Measurements from ENCODE around the gene FOSL1. TPM values are rescaled to one million over a fixed set of nuclear protein-coding genes. Genes with fewer than 3 reads are reported as not detected.

FOSL1 gene
- total RNA-seq, 5 donors from 2014 or later (not counting 1 experiment from before 2014, with no cell fraction given): 0.49 to 1.6 (median 0.65) TPM

GRCh38 chr11:65869643-65870306, 30.4 kb downstream of the FOSL1 start:
- 82% methylated on average over 14 of the region's 24 CpGs for WGBS (ENCODE audit: insufficient coverage)
- Histone ChIP-seq H3K4me3 (ENCODE audit: control insufficient read depth in 1 of 2, extremely low read depth in 1 of 2, low read length in 1 of 2) (no peak overlapping the region), H3K4me1 (ENCODE audit: control insufficient read depth in 1 of 2, extremely low read depth in 1 of 2, insufficient read depth in 2 of 2, low read length in 2 of 2) (peaks cover 5 to 39% of the 10 kb centered on the region in 2 experiments), H3K27ac (ENCODE audit: low read length) (no peak overlapping the region), H3K36me3 (ENCODE audit: control insufficient read depth in 2 of 2, extremely low read depth in 1 of 2, insufficient read depth in 1 of 2, low read length in 1 of 2) (peaks cover 13 to 26% of the 10 kb centered on the region in 2 donors), H3K27me3 (replicated peaks in 1 of 2; ENCODE audit: control insufficient read depth in 2 of 2, extremely low read depth in 1 of 2, insufficient read depth in 2 of 2, low read length in 1 of 2) (peaks cover 0 to 7% of the 10 kb centered on the region in 2 experiments), H3K9me3 (no peaks in the 10 kb centered on the region)
- H3K4me1 Mint-ChIP-seq: peaks cover 16 to 30% (median 20%) of the 10 kb centered on the region in 3 donors
- no peak for ATAC-seq (replicated peaks in 1 of 4)
- no peak for DNase-seq
- peaks cover 5% of the 10 kb centered on the region for H3K36me3 Mint-ChIP-seq
- peak overlapping the region in 1 of 2 donors; percentile 34 for H3K27ac Mint-ChIP-seq
- H3K27me3 Mint-ChIP-seq: no peaks in the 10 kb centered on the region
- no peaks in the 10 kb centered on the region for H3K9me3 Mint-ChIP-seq
- CTCF ChIA-PET: interaction anchor here (0.7 to 1.8 kb wide), 3 partner anchors 10 to 17 kb away, joined by 3 to 5 read pairs (median 3); partner anchors contain the start of gene MUS81 (in 1 of the 2)
- no peak overlapping the region for H3K4me3 Mint-ChIP-seq
- POLR2A ChIA-PET: interaction anchor here (0.5 to 1.2 kb wide), 2 partner anchors 10 to 103 kb away, joined by 3 to 4 read pairs; no protein-coding TSS in a partner anchor

- Histone ChIP-seq H3K27ac (ENCODE audit: low read length) (no peak overlapping the region), H3K36me3 (ENCODE audit: control insufficient read depth in 2 of 2, extremely low read depth in 1 of 2, insufficient read depth in 1 of 2, low read length in 1 of 2) (peaks cover 18 to 34% of the 10 kb centered on the region in 2 donors), H3K27me3 (replicated peaks in 1 of 2; ENCODE audit: control insufficient read depth in 2 of 2, extremely low read depth in 1 of 2, insufficient read depth in 2 of 2, low read length in 1 of 2) (peaks cover 0 to 7% of the 10 kb centered on the region in 2 experiments), H3K4me3 (ENCODE audit: control insufficient read depth in 1 of 2, extremely low read depth in 1 of 2, low read length in 1 of 2) (no peak overlapping the region), H3K9me3 (no peaks in the 10 kb centered on the region), H3K4me1 (ENCODE audit: control insufficient read depth in 1 of 2, extremely low read depth in 1 of 2, insufficient read depth in 2 of 2, low read length in 2 of 2) (peaks cover 5 to 34% of the 10 kb centered on the region in 2 experiments)
- ChIA-PET CTCF (interaction anchor here (1.0 to 1.8 kb wide), 3 partner anchors 9 to 10 kb away, joined by 3 to 5 read pairs (median 4); partner anchors contain the start of gene MUS81 (in 2 of the 2)), POLR2A (interaction anchor here (0.5 to 1.2 kb wide), 2 partner anchors 10 to 103 kb away, joined by 3 to 4 read pairs; no protein-coding TSS in a partner anchor)
- Mint-ChIP-seq H3K36me3 (peaks cover 8% of the 10 kb centered on the region), H3K27ac (peak overlapping the region in 1 of 2 donors; percentile 44), H3K27me3 (no peaks in the 10 kb centered on the region), H3K4me3 (no peak overlapping the region), H3K9me3 (no peaks in the 10 kb centered on the region), H3K4me1 (peaks cover 16 to 28% (median 20%) of the 10 kb centered on the region in 3 donors)
- no peak for ATAC-seq (replicated peaks in 1 of 4)
- WGBS (ENCODE audit: insufficient coverage): no CpG with 5 or more reads among the region's 3 CpGs
- no peak for DNase-seq
Observed at GRCh38 chr11:65868907-65869306, 31.3 kb downstream of the FOSL1 start.

GRCh38 chr11:65868076-65868667, 32.0 kb downstream of the FOSL1 start:
- ChIA-PET CTCF (interaction anchor here (1.0 to 1.8 kb wide), 3 partner anchors 8 to 24 kb away, joined by 3 to 5 read pairs (median 4); partner anchors contain the start of gene MUS81 (in 2 of the 2)), POLR2A (no interaction called here)
- H3K4me1 ChIP-seq (ENCODE audit: control insufficient read depth in 1 of 2, extremely low read depth in 1 of 2, insufficient read depth in 2 of 2, low read length in 2 of 2): peaks cover 4 to 30% of the 10 kb centered on the region in 2 experiments
- Mint-ChIP-seq H3K36me3 (peaks cover 8% of the 10 kb centered on the region), H3K4me3 (no peak overlapping the region), H3K4me1 (peaks cover 13 to 25% (median 16%) of the 10 kb centered on the region in 3 donors), H3K9me3 (no peaks in the 10 kb centered on the region), H3K27me3 (no peaks in the 10 kb centered on the region), H3K27ac (no peak overlapping the region)
- H3K27ac ChIP-seq (ENCODE audit: low read length): no peak overlapping the region
- DNase-seq: peak in 6 of 35 experiments; percentile 31 to 53 (median 39)
- no peak overlapping the region for H3K4me3 ChIP-seq (ENCODE audit: control insufficient read depth in 1 of 2, extremely low read depth in 1 of 2, low read length in 1 of 2)
- no peaks in the 10 kb centered on the region for H3K9me3 ChIP-seq
- 91% methylated on average over 15 of the region's 19 CpGs for WGBS (ENCODE audit: insufficient coverage)
- peak; percentile 40 to 77 (median 42) for ATAC-seq (replicated peaks in 1 of 4)
- H3K27me3 ChIP-seq (replicated peaks in 1 of 2; ENCODE audit: control insufficient read depth in 2 of 2, extremely low read depth in 1 of 2, insufficient read depth in 2 of 2, low read length in 1 of 2): peaks cover 0 to 7% of the 10 kb centered on the region in 2 experiments
- peaks cover 22 to 42% of the 10 kb centered on the region in 2 donors for H3K36me3 ChIP-seq (ENCODE audit: control insufficient read depth in 2 of 2, extremely low read depth in 1 of 2, insufficient read depth in 1 of 2, low read length in 1 of 2)

GRCh38 chr11:65867284-65868071, 32.7 kb downstream of the FOSL1 start:
- Histone ChIP-seq H3K4me1 (ENCODE audit: control insufficient read depth in 1 of 2, extremely low read depth in 1 of 2, insufficient read depth in 2 of 2, low read length in 2 of 2) (peaks cover 0 to 33% of the 10 kb centered on the region in 2 experiments), H3K27me3 (replicated peaks in 1 of 2; ENCODE audit: control insufficient read depth in 2 of 2, extremely low read depth in 1 of 2, insufficient read depth in 2 of 2, low read length in 1 of 2) (peaks cover 0 to 4% of the 10 kb centered on the region in 2 experiments), H3K9me3 (no peaks in the 10 kb centered on the region), H3K36me3 (ENCODE audit: control insufficient read depth in 2 of 2, extremely low read depth in 1 of 2, insufficient read depth in 1 of 2, low read length in 1 of 2) (peaks cover 22 to 49% of the 10 kb centered on the region in 2 donors), H3K4me3 (ENCODE audit: control insufficient read depth in 1 of 2, extremely low read depth in 1 of 2, low read length in 1 of 2) (no peak overlapping the region), H3K27ac (ENCODE audit: low read length) (no peak overlapping the region)
- WGBS (ENCODE audit: insufficient coverage): 77% methylated on average over 14 of the region's 29 CpGs
- no peak overlapping the region for H3K4me3 Mint-ChIP-seq
- DNase-seq: no peak
- H3K27ac Mint-ChIP-seq: no peak overlapping the region
- CTCF ChIA-PET: interaction anchor here in 1 of 2 donors (0.7 to 1.1 kb wide), 2 partner anchors 24 to 34 kb away, joined by 3 read pairs; no protein-coding TSS in a partner anchor
- ATAC-seq (replicated peaks in 1 of 4): peak in 1 of 4 experiments; percentile 46
- no peaks in the 10 kb centered on the region for H3K27me3 Mint-ChIP-seq
- H3K4me1 Mint-ChIP-seq: peaks cover 11 to 26% (median 15%) of the 10 kb centered on the region in 3 donors
- no peaks in the 10 kb centered on the region for H3K9me3 Mint-ChIP-seq
- POLR2A ChIA-PET: no interaction called here
- peaks cover 14% of the 10 kb centered on the region for H3K36me3 Mint-ChIP-seq

GRCh38 chr11:65866509-65867283, 33.5 kb downstream of the FOSL1 start:
- H3K27ac ChIP-seq (ENCODE audit: low read length): no peak overlapping the region
- Mint-ChIP-seq H3K4me3 (no peak overlapping the region), H3K36me3 (peaks cover 15% of the 10 kb centered on the region), H3K4me1 (peaks cover 12 to 26% (median 18%) of the 10 kb centered on the region in 3 donors), H3K27me3 (no peaks in the 10 kb centered on the region), H3K9me3 (no peaks in the 10 kb centered on the region), H3K27ac (no peak overlapping the region)
- ATAC-seq (replicated peaks in 1 of 4) (no peak), DNase-seq (no peak)
- H3K9me3 ChIP-seq: no peaks in the 10 kb centered on the region
- H3K36me3 ChIP-seq (ENCODE audit: control insufficient read depth in 2 of 2, extremely low read depth in 1 of 2, insufficient read depth in 1 of 2, low read length in 1 of 2): peaks cover 22 to 55% of the 10 kb centered on the region in 2 donors
- no peak overlapping the region for H3K4me3 ChIP-seq (ENCODE audit: control insufficient read depth in 1 of 2, extremely low read depth in 1 of 2, low read length in 1 of 2)
- ChIA-PET POLR2A (no interaction called here), CTCF (interaction anchor here in 1 of 2 donors (0.7 kb wide), 1 partner anchor 35 kb away, joined by 3 read pairs; no protein-coding TSS in a partner anchor)
- H3K4me1 ChIP-seq (ENCODE audit: control insufficient read depth in 1 of 2, extremely low read depth in 1 of 2, insufficient read depth in 2 of 2, low read length in 2 of 2): peaks cover 0 to 35% of the 10 kb centered on the region in 2 experiments
- H3K27me3 ChIP-seq (replicated peaks in 1 of 2; ENCODE audit: control insufficient read depth in 2 of 2, extremely low read depth in 1 of 2, insufficient read depth in 2 of 2, low read length in 1 of 2): no peaks in the 10 kb centered on the region
- WGBS (ENCODE audit: insufficient coverage): 96% methylated on average over 16 of the region's 21 CpGs
